Parathyroid adenoma (tissue), 2 donors: ENCODE data around the gene TP53.
"Not testable (repeated sequence)": the region's sequence is repeated elsewhere in the genome, so short reads cannot be mapped to it uniquely, and the experiment has no call there.

ENCODE experiments used
- H2AFZ ChIP-seq: fragments of 300-600 bp; sonication (generic); one replicate; pipeline ENCODE4 v1.7.0; 2017; ENCODE audit warnings: antibody characterized with exemption, mild to moderate bottlenecking
- H3K27ac ChIP-seq: fragments of 300-600 bp; sonication (generic); one replicate; pipeline ENCODE4 v1.7.0; 2017
- H3K27me3 ChIP-seq: fragments of 300-600 bp; sonication (generic); one replicate; pipeline ENCODE4 v1.7.0; 2017; ENCODE audit warnings: low read length; ENCODE audit not compliant: control insufficient read depth, insufficient read depth
- H3K36me3 ChIP-seq: fragments of 300-600 bp; sonication (generic); one replicate; pipeline ENCODE4 v1.7.0; 2017; ENCODE audit warnings: low read length; ENCODE audit not compliant: control insufficient read depth, insufficient read depth
- H3K4me1 ChIP-seq: fragments of 300-600 bp; sonication (generic); one replicate; pipeline ENCODE4 v1.7.0; 2017; ENCODE audit warnings: control low read depth
- H3K4me2 ChIP-seq: fragments of 300-600 bp; sonication (generic); one replicate; pipeline ENCODE4 v1.7.0; 2017; ENCODE audit warnings: low read length
- H3K4me3 ChIP-seq: fragments of 300-600 bp; sonication (generic); one replicate; pipeline ENCODE4 v1.7.0; 2017; ENCODE audit warnings: low read depth, low read length
- H3K79me2 ChIP-seq: fragments of 300-600 bp; sonication (generic); one replicate; pipeline ENCODE4 v1.7.0; 2017; ENCODE audit warnings: control low read depth
- H3K9ac ChIP-seq: fragments of 300-600 bp; sonication (generic); one replicate; pipeline ENCODE4 v1.7.0; 2017; ENCODE audit warnings: mild to moderate bottlenecking
- H3K9me3 ChIP-seq: fragments of 300-600 bp; sonication (generic); one replicate; pipeline ENCODE4 v1.7.0; 2017; ENCODE audit warnings: low read length; ENCODE audit not compliant: control insufficient read depth
- CTCF ChIP-seq: fragments of 300-600 bp; sonication (generic); IDR thresholded peaks from one replicate; pipeline ENCODE4 v1.7.0; 2017; ENCODE audit warnings: antibody characterized with exemption, mild to moderate bottlenecking
- donor health status: primary hyperparathyroidism.

Gene TP53

GRCh38 chr17:7647018-7647417 is 40.3 kb downstream of the TP53 start:
- H3K9me3 ChIP-seq, result no peaks in the 10 kb centered on the region
- H3K4me1 ChIP-seq, result peaks cover 3% of the 10 kb centered on the region
- TF ChIP-seq CTCF, result no peak
- no peaks in the 10 kb centered on the region for H3K36me3 ChIP-seq
- no peak overlapping the region for H3K4me3 ChIP-seq
- H3K27me3 ChIP-seq, result no peaks in the 10 kb centered on the region
- no peak overlapping the region for H3K27ac ChIP-seq
- H3K79me2 ChIP-seq, result no peaks in the 10 kb centered on the region
- no peak overlapping the region for H3K9ac ChIP-seq
- no peak overlapping the region for H2AFZ ChIP-seq
- H3K4me2 ChIP-seq, result no peak overlapping the region

GRCh38 chr17:7646457-7646856 is 40.8 kb downstream of the TP53 start:
- Histone ChIP-seq H3K27me3 (no peaks in the 10 kb centered on the region), H3K4me1 (peaks cover 3% of the 10 kb centered on the region), H3K9ac (no peak overlapping the region), H3K9me3 (no peaks in the 10 kb centered on the region), H3K4me3 (no peak overlapping the region), H2AFZ (no peak overlapping the region), H3K27ac (no peak overlapping the region), H3K36me3 (no peaks in the 10 kb centered on the region), H3K79me2 (no peaks in the 10 kb centered on the region), H3K4me2 (no peak overlapping the region)
- no peak for TF ChIP-seq CTCF

- Histone ChIP-seq H3K4me1 (no peaks in the 10 kb centered on the region), H3K4me3 (no peak overlapping the region), H3K9me3 (no peaks in the 10 kb centered on the region), H3K27ac (no peak overlapping the region), H3K79me2 (no peaks in the 10 kb centered on the region), H2AFZ (no peak overlapping the region), H3K27me3 (no peaks in the 10 kb centered on the region), H3K4me2 (no peak overlapping the region), H3K36me3 (no peaks in the 10 kb centered on the region), H3K9ac (no peak overlapping the region)
- TF ChIP-seq CTCF, result no peak
Measured at GRCh38 chr17:7644775-7645174, 42.5 kb downstream of the TP53 start.

- H3K9ac ChIP-seq, H3K79me2 ChIP-seq, H3K27ac ChIP-seq, H2AFZ ChIP-seq, H3K36me3 ChIP-seq, H3K4me2 ChIP-seq, H3K27me3 ChIP-seq, H3K4me3 ChIP-seq, H3K9me3 ChIP-seq, H3K4me1 ChIP-seq: not testable (repeated sequence)
Measured at GRCh38 chr17:7641635-7642034, 45.7 kb downstream of the TP53 start.

- Histone ChIP-seq H3K27ac (no peak overlapping the region), H3K27me3 (no peaks in the 10 kb centered on the region), H2AFZ (no peak overlapping the region), H3K4me1 (no peaks in the 10 kb centered on the region), H3K4me3 (no peak overlapping the region), H3K9ac (no peak overlapping the region), H3K79me2 (no peaks in the 10 kb centered on the region), H3K4me2 (no peak overlapping the region), H3K36me3 (no peaks in the 10 kb centered on the region), H3K9me3 (no peaks in the 10 kb centered on the region)
- no peak for TF ChIP-seq CTCF
Measured at GRCh38 chr17:7640783-7641182, 46.5 kb downstream of the TP53 start.
